Activated CD8-positive, alpha-beta memory T cell treated with anti-CD3 and anti-CD28 coated beads, Interleukin-2, amount 50 U/mL, for 1 hour (primary cell): Measurements from ENCODE around the gene INPP5E.
"Not testable (repeated sequence)": the region's sequence is repeated elsewhere in the genome, so short reads cannot be mapped to it uniquely, and the experiment has no call there.

Experiments used
- DNase-seq: peaks from one replicate; pipeline ENCODE4 v3.0.0-alpha.2; 2020; ENCODE audit errors: extremely low read depth

INPP5E gene

GRCh38 chr9:136429683-136430491 lies 9.8 kb downstream of the INPP5E start:
- no peak for DNase-seq

GRCh38 chr9:136429075-136429628 lies 10.5 kb downstream of the INPP5E start:
- DNase-seq, result no peak

- no peak for DNase-seq
Measured at GRCh38 chr9:136426787-136427186, 12.9 kb downstream of the INPP5E start.

- not testable (repeated sequence) for DNase-seq
Measured at GRCh38 chr9:136425367-136425766, 14.3 kb downstream of the INPP5E start.

GRCh38 chr9:136424750-136425362 lies 14.8 kb downstream of the INPP5E start:
- DNase-seq, result no peak

- DNase-seq, result no peak
Measured at GRCh38 chr9:136423432-136424146, 16.1 kb downstream of the INPP5E start.

- DNase-seq, result no peak
Measured at GRCh38 chr9:136422876-136423275, 16.8 kb downstream of the INPP5E start.

GRCh38 chr9:136421791-136422190 lies 17.9 kb downstream of the INPP5E start:
- no peak for DNase-seq

- no peak for DNase-seq
Measured at GRCh38 chr9:136419092-136419420, 20.6 kb downstream of the INPP5E start.

- DNase-seq, result no peak
Measured at GRCh38 chr9:136418182-136419091, 21.2 kb downstream of the INPP5E start.

- DNase-seq, result no peak
Measured at GRCh38 chr9:136416914-136417313, 22.7 kb downstream of the INPP5E start.

GRCh38 chr9:136416427-136416826 lies 23.2 kb downstream of the INPP5E start:
- DNase-seq, result no peak

- no peak for DNase-seq
Measured at GRCh38 chr9:136412962-136413361, 26.7 kb downstream of the INPP5E start.

- DNase-seq, result no peak
Measured at GRCh38 chr9:136411378-136411777, 28.3 kb downstream of the INPP5E start.

- peak; percentile 78 for DNase-seq
Measured at GRCh38 chr9:136410500-136411287, 29.0 kb downstream of the INPP5E start, which contains the start of the genes ENTR1 and PMPCA. TSS of gene ENTR1 (minus strand) at chr9:136410614. CDS start at chr9:136410397, 217 bp downstream. TSS of gene PMPCA (plus strand) at chr9:136410658. CDS start at chr9:136410669, 11 bp downstream.

- DNase-seq, result no peak
Measured at GRCh38 chr9:136409557-136410455, 29.8 kb downstream of the INPP5E start.

- no peak for DNase-seq
Measured at GRCh38 chr9:136407911-136408310, 31.7 kb downstream of the INPP5E start.

- DNase-seq, result not testable (repeated sequence)
Measured at GRCh38 chr9:136407061-136407460, 32.6 kb downstream of the INPP5E start.

GRCh38 chr9:136405904-136406303 lies 33.7 kb downstream of the INPP5E start:
- DNase-seq, result not testable (repeated sequence)
